GM18526 (cell line): ENCODE data around the gene ARHGAP26.

Experiments
- POLR2A ChIP-seq: IDR thresholded peaks from 3 replicates; pipeline ENCODE4 v1.6.1; 2011; ENCODE audit not compliant: insufficient read length; ENCODE audit errors: extremely low read depth

ARHGAP26 gene

GRCh38 chr5:143218517-143219170 is 448.5 kb downstream of the ARHGAP26 start:
- no peak for TF ChIP-seq POLR2A

- TF ChIP-seq POLR2A = no peak
Measured at GRCh38 chr5:143219696-143220095, 449.5 kb downstream of the ARHGAP26 start.

- no peak for TF ChIP-seq POLR2A
Measured at GRCh38 chr5:143220748-143221251, 450.6 kb downstream of the ARHGAP26 start.

GRCh38 chr5:143222287-143223231 is 452.4 kb downstream of the ARHGAP26 start:
- peak; percentile 15 for TF ChIP-seq POLR2A

- no peak for TF ChIP-seq POLR2A
Measured at GRCh38 chr5:143224672-143225071, 454.5 kb downstream of the ARHGAP26 start.

- TF ChIP-seq POLR2A = no peak
Measured at GRCh38 chr5:143225511-143225910, 455.3 kb downstream of the ARHGAP26 start.

GRCh38 chr5:143226361-143226760 is 456.2 kb downstream of the ARHGAP26 start:
- no peak for TF ChIP-seq POLR2A

GRCh38 chr5:143226872-143227271 is 456.7 kb downstream of the ARHGAP26 start:
- no peak for TF ChIP-seq POLR2A

- TF ChIP-seq POLR2A = no peak
Measured at GRCh38 chr5:143227301-143227700, 457.1 kb downstream of the ARHGAP26 start.

- TF ChIP-seq POLR2A = no peak
Measured at GRCh38 chr5:143228597-143229293, 458.6 kb downstream of the ARHGAP26 start.

- peak; percentile 33 for TF ChIP-seq POLR2A
Measured at GRCh38 chr5:143229426-143229895, 459.3 kb downstream of the ARHGAP26 start.

- no peak for TF ChIP-seq POLR2A
Measured at GRCh38 chr5:143229896-143230675, 459.9 kb downstream of the ARHGAP26 start.

- no peak for TF ChIP-seq POLR2A
Measured at GRCh38 chr5:143230676-143230996, 460.5 kb downstream of the ARHGAP26 start.

GRCh38 chr5:143231416-143231815 is 461.2 kb downstream of the ARHGAP26 start:
- no peak for TF ChIP-seq POLR2A

GRCh38 chr5:143231973-143232812 is 462.0 kb downstream of the ARHGAP26 start:
- no peak for TF ChIP-seq POLR2A
